HEK293T (cell line): ENCODE results near the gene CENATAC.
A peak's percentile ranks its signal among the peaks of the same experiment; 100 is the strongest.
"Not testable (repeated sequence)": the region's sequence is repeated elsewhere in the genome, so short reads cannot be mapped to it uniquely, and the experiment has no call there.

ENCODE experiments used
- CTCF ChIA-PET: fragments of 350-600 bp; formaldehyde crosslinking; extraction: SDS; loops from one replicate; lab custom pipeline; 2021; ENCODE audit warnings: antibody characterized with exemption, inconsistent platforms; lab: Yijun Ruan, JAX
- POLR2A ChIA-PET: fragments of 350-600 bp; formaldehyde crosslinking; extraction: SDS; loops from one replicate; lab custom pipeline; 2020; ENCODE audit warnings: antibody characterized with exemption, inconsistent platforms; lab: Yijun Ruan, JAX
- DNase-seq: peaks from one replicate; pipeline ENCODE4 v3.0.0; 2012; ENCODE audit warnings: mixed read lengths; ENCODE audit errors: extremely low spot score
- ARNT ChIP-seq: fragments of 450-650 bp; IDR thresholded peaks from 2 replicates; pipeline ENCODE4 v1.6.1; 2017; ENCODE audit warnings: mild to moderate bottlenecking
- BHLHE40 ChIP-seq: fragments of 450-650 bp; IDR thresholded peaks from 2 replicates; pipeline ENCODE4 v1.6.1; 2016; ENCODE audit warnings: mild to moderate bottlenecking, moderate library complexity, borderline replicate concordance
- CTBP1 ChIP-seq: fragments of 450-650 bp; IDR thresholded peaks from 2 replicates; pipeline ENCODE4 v1.6.1; 2016; ENCODE audit warnings: borderline replicate concordance
- ELF4 ChIP-seq: fragments of 450-650 bp; IDR thresholded peaks from 2 replicates; pipeline ENCODE4 v1.6.1; 2017; ENCODE audit warnings: antibody characterized with exemption
- FOXA1 ChIP-seq: fragments of 450-650 bp; IDR thresholded peaks from 2 replicates; pipeline ENCODE4 v1.6.1; 2016; ENCODE audit warnings: mild to moderate bottlenecking
- FOXK2 ChIP-seq: fragments of 450-650 bp; IDR thresholded peaks from 2 replicates; pipeline ENCODE4 v1.6.1; 2016; ENCODE audit warnings: mild to moderate bottlenecking
- FOXM1 ChIP-seq: fragments of 450-650 bp; IDR thresholded peaks from 2 replicates; pipeline ENCODE4 v1.6.1; 2017; ENCODE audit warnings: mild to moderate bottlenecking, borderline replicate concordance
- HDGF ChIP-seq: fragments of 450-650 bp; IDR thresholded peaks from 2 replicates; pipeline ENCODE4 v1.6.1; 2017; ENCODE audit warnings: antibody characterized with exemption, borderline replicate concordance
- L3MBTL2 ChIP-seq: fragments of 450-650 bp; conservative IDR thresholded peaks from 2 replicates; pipeline ENCODE4 v1.6.1; 2016; ENCODE audit warnings: mild to moderate bottlenecking
- LEF1 ChIP-seq: fragments of 450-650 bp; IDR thresholded peaks from 2 replicates; pipeline ENCODE4 v1.6.1; 2017; ENCODE audit warnings: mild to moderate bottlenecking, borderline replicate concordance
- NFRKB ChIP-seq: fragments of 450-650 bp; IDR thresholded peaks from 2 replicates; pipeline ENCODE4 v1.6.1; 2016; ENCODE audit warnings: mild to moderate bottlenecking, moderate library complexity
- PKNOX1 ChIP-seq: fragments of 450-650 bp; IDR thresholded peaks from 2 replicates; pipeline ENCODE4 v1.6.1; 2016
- SP1 ChIP-seq: fragments of 450-650 bp; IDR thresholded peaks from 2 replicates; pipeline ENCODE4 v1.6.1; 2017
- SUZ12 ChIP-seq: fragments of 450-650 bp; IDR thresholded peaks from 2 replicates; pipeline ENCODE4 v1.6.1; 2016; ENCODE audit warnings: mild to moderate bottlenecking
- TARDBP ChIP-seq: fragments of 450-650 bp; IDR thresholded peaks from 2 replicates; pipeline ENCODE4 v1.6.1; 2016
- ZNF384 ChIP-seq: fragments of 450-650 bp; IDR thresholded peaks from 2 replicates; pipeline ENCODE4 v1.6.1; 2016

CENATAC gene

GRCh38 chr11:118957968-118958367 lies 40.0 kb upstream of the CENATAC start:
- CTCF ChIA-PET, result interaction anchor here (0.5 kb wide), 1 partner anchor 19 kb away, joined by 4 read pairs; no protein-coding TSS in a partner anchor

GRCh38 chr11:118958577-118958976 lies 39.4 kb upstream of the CENATAC start:
- ChIA-PET POLR2A (no interaction called here), CTCF (interaction anchor here (0.5 kb wide), 1 partner anchor 19 kb away, joined by 4 read pairs; no protein-coding TSS in a partner anchor)
- DNase-seq, result no peak
- no peak for TF ChIP-seq ELF4
- no peak for TF ChIP-seq SP1
- no peak for TF ChIP-seq LEF1

More at GRCh38 chr11:118957968-118958367, 40.0 kb upstream of the CENATAC start:
- TF ChIP-seq PKNOX1 (no peak), NFRKB (no peak), ARNT (no peak), FOXK2 (no peak), FOXA1 (no peak), BHLHE40 (no peak), SP1 (no peak), L3MBTL2 (no peak), HDGF (no peak)
- POLR2A ChIA-PET, result no interaction called here
- peak; percentile 5 for DNase-seq

GRCh38 chr11:118961189-118961588 lies 36.7 kb upstream of the CENATAC start:
- no peak for TF ChIP-seq ARNT
- no peak for TF ChIP-seq HDGF
- no peak for TF ChIP-seq ELF4
- TF ChIP-seq FOXM1, result no peak
- no peak for TF ChIP-seq L3MBTL2
- TF ChIP-seq SUZ12, result no peak
- TF ChIP-seq FOXA1, result no peak
- no peak for TF ChIP-seq ZNF384
- TF ChIP-seq TARDBP, result no peak
- POLR2A ChIA-PET, result no interaction called here
- CTCF ChIA-PET, result interaction anchor here (0.8 kb wide), 1 partner anchor 10 kb away, joined by 3 read pairs; no protein-coding TSS in a partner anchor
- DNase-seq, result no peak

- ChIA-PET POLR2A (no interaction called here), CTCF (interaction anchor here (0.8 kb wide), 1 partner anchor 10 kb away, joined by 3 read pairs; no protein-coding TSS in a partner anchor)
- peak; percentile 2 for DNase-seq
- TF ChIP-seq PKNOX1 (no peak), FOXK2 (no peak), HDGF (no peak), ELF4 (no peak), L3MBTL2 (no peak), FOXM1 (no peak), ARNT (no peak), SP1 (no peak), NFRKB (no peak), BHLHE40 (no peak), CTBP1 (no peak), ZNF384 (no peak), FOXA1 (no peak), LEF1 (no peak), SUZ12 (no peak), TARDBP (no peak)
Observed at GRCh38 chr11:118961591-118961990, 36.3 kb upstream of the CENATAC start.

GRCh38 chr11:118969508-118969907 lies 28.4 kb upstream of the CENATAC start:
- CTCF ChIA-PET, POLR2A ChIA-PET: not testable (repeated sequence)

GRCh38 chr11:118971646-118972045 lies 26.3 kb upstream of the CENATAC start, which contains the start of gene FOXR1:
Gene FOXR1 (plus strand): TSS chr11:118971761. CDS start chr11:118971932, 171 bp downstream.
- no peak for DNase-seq
- POLR2A ChIA-PET, result no interaction called here
- no peak for TF ChIP-seq FOXM1
- no peak for TF ChIP-seq ELF4
- no peak for TF ChIP-seq BHLHE40
- no peak for TF ChIP-seq PKNOX1
- no peak for TF ChIP-seq CTBP1
- TF ChIP-seq SP1, result no peak
- no peak for TF ChIP-seq FOXA1
- no peak for TF ChIP-seq L3MBTL2
- TF ChIP-seq FOXK2, result no peak
- no peak for TF ChIP-seq TARDBP
- TF ChIP-seq NFRKB, result no peak
- no peak for TF ChIP-seq SUZ12
- no peak for TF ChIP-seq ZNF384
- no peak for TF ChIP-seq LEF1
- no peak for TF ChIP-seq ARNT
- TF ChIP-seq HDGF, result no peak
- CTCF ChIA-PET, result no interaction called here

More at GRCh38 chr11:118969508-118969907, 28.4 kb upstream of the CENATAC start:
- DNase-seq, result not testable (repeated sequence)
